Left kidney (tissue), 2 donors: ENCODE data around the gene NHLRC1. TPM values are rescaled to one million over a fixed set of nuclear protein-coding genes. Genes with fewer than 3 reads are reported as not detected.

Experiments
- DNase-seq: peaks from one replicate; pipeline ENCODE4 v3.0.0-alpha.2; 2013
- polyA plus RNA-seq: library from polyadenylated mRNA; unstranded; fragments of 120-200 nt; gene quantifications from one replicate; pipeline ENCODE4 v1.2.1, GENCODE V29; 2013; ENCODE audit not compliant: insufficient read length

Gene NHLRC1
- polyA plus RNA-seq, 1 donor: 1.9 TPM

DNA sequence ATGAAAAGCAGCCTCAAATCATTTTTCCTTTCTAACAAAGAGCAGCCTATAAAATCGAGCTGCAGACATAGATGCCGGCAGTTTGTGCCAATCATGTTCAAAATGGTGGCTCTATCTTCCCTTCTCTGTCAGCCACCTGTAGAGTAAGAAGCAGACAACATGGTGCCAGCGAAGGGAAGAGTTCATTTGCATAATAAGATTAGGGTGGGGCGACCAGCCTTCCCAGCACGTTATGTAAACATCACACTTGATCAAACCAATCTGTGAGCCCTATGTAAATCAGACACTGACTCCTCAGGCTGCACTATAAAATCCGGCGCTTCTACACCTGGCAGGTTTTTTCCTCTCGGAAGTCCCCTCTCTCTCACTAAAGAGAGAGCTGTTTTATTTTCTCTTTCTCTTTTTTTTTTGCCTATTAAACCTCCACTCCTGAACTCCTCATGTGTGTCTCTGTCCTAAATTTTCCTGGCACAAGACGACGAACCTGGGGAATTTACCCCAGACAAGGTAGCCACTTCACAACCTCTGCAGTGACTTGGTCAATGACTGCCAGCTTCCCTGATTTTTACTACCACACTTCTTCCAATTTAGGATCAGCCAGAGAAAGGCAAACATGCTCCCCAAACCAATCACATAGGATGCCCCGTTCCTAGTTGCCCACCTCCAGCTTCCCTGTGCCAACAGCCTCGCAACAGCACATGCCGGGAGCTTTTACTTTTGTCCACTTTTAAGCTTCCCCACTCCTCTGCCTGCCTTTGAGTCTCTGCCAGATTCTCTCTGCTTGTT lies 19.5 kb upstream of the NHLRC1 start:
- no peak for DNase-seq

DNA sequence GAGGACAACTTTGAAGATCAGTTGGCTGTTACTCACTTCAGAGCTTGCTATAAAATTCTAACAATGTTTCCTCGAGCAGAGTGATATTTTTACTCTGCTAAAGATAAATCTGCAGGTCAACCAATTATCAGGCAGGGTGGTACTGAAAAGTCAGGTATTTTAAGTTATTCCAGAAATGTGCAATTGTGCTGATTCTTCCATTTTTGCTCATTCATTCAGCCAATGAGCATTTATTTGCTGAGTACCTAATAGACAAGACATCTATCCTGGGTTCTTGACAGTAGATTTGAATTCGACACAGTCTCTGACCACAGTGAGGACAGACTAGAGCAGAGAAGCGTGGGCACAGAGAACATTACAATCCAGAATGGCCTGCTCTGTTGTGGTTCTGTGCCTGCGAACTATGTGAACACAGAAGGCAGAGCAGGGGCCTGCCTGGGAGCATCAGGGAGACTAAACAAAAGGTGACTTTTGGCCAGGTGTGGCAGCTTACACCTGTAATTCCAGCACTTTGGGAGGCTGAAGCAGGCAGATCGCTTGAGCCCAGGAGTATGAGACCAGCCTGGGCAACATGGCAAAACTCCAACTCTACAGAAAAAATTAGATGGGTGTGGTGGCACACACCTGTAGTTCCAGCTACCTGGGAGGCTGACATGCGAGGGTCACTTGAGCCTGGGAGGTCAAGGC lies 17.6 kb upstream of the NHLRC1 start:
- DNase-seq: no peak

DNA sequence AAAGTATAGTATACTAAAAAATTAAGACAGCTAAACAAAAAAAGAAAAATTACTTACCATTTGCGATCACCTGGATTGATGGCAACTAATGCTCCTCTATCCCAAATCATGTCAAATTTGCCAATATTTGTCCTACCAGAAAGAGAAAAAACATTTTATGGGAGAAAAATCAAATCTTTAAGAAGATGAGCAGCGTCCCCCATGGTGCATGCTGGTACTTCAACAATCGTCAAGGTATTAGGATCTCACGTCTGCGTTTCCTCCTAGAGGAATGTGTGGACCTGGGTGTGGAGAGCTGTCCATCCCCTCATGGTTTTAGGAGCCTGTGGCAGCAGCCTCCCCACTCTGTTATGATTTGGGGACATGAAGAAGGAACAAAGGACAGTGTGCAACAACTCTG lies 16.4 kb upstream of the NHLRC1 start:
- no peak for DNase-seq

DNA sequence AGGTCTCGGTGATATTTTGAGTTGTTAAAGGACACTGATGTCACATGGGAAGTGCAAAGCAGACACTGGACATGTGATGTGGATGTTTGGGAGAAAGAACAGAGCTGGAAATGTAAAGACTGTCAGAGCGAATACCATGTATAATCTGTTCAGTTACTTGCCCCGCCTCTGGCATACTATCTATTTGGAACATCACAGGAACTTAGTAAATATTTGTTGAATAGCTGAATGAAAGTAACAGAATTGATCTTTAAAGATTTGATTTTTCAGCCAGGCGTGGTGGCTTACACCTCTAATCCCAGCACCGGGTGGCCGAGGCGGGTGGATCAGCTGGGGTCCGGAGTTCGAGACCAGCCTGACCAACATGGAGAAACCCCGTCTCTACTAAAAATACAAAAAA lies 13.8 kb upstream of the NHLRC1 start:
- DNase-seq: no peak

DNA sequence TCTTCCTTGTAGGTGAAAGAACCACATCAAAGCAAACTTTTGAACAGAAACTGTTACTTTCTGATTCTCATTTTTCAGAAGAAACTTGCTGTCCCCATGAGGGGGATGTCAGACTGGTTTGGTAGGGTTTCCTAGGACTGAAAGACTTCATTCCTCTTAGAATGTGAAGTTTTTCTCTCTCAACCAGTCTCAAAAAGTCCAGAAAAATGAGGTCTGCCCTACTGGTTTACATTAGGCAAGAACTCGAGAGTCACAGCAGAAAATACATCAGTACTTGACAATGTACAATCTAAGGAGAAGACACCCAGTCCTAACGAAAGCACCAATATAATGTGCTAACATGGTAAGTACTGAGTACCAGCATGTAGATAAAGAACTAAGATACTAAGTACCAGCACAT lies 12.7 kb upstream of the NHLRC1 start:
- DNase-seq: no peak

- no peak for DNase-seq
Measured at GRCh38 chr6:18132346-18132745, 9.9 kb upstream of the NHLRC1 start.

- DNase-seq: no peak
Measured at GRCh38 chr6:18126121-18126520, 3.6 kb upstream of the NHLRC1 start.

DNA sequence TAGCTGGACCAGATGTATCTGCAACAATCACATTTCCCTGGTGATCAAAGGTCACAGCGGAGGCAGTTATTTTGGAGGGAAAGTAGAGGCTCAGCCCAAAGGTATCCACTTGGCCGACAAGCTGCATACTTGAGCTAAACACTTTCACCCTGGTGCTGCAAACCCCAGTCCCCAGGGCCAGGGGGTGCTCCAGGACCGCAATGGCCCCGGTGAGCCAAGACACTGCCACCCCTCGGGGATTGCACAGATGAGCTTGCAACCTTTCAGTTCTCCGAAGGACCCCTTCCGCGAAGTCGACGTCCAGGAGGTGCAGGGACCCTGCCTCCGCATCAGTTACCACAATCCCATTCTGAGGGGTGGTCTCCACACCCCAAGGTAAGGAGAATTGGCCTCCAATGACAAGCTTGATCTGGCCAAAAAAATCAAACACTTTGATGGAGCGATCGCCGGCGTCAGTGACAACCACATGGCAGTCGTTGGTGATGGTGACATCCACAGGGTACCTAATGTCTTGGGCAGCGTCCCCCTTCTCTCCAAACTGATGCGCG lies 823 bp downstream of the NHLRC1 start:
- DNase-seq: no peak

GRCh38 chr6:18119236-18119635 lies 3.2 kb downstream of the NHLRC1 start:
- no peak for DNase-seq

- DNase-seq: no peak
Measured at GRCh38 chr6:18118330-18118729, 4.1 kb downstream of the NHLRC1 start.

GRCh38 chr6:18117136-18117535 lies 5.3 kb downstream of the NHLRC1 start:
- no peak for DNase-seq

DNA sequence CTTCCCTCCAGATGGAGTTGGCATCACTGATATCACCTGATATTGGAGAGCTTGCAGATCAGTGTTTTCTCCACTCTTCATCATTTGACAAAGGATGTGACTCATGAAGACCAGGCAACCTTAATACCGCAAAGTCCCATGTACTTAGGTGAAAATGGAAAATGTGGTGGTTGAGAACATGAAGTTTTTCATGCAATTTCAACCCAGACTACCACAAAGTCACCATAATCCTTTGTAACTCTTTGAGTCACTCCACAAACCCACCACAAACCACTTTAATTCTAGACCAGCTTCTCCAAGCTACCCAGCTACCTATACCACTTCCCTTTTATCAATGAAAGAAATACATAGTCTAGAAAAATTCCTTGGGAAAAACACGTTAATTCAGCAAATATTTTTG lies 7.1 kb downstream of the NHLRC1 start:
- DNase-seq: no peak

DNA sequence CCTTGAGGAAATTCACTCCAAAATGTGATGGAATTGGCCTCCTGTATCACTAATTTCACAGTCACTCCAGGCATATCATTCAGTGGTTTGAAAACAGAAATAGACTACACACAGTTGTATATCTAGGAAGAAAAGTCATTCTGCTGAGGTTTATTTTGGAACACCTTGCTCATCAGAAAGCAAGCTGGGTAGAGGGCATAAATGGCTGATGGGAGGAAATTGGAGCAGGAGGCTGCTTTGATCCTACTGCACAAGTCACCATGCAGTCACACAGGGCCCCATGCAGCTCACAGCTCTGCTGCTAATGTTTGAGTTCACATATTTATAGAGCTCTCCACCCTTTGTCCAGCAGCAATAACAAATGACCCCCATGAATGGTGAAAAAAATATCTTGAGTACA lies 12.3 kb downstream of the NHLRC1 start:
- DNase-seq: no peak

DNA sequence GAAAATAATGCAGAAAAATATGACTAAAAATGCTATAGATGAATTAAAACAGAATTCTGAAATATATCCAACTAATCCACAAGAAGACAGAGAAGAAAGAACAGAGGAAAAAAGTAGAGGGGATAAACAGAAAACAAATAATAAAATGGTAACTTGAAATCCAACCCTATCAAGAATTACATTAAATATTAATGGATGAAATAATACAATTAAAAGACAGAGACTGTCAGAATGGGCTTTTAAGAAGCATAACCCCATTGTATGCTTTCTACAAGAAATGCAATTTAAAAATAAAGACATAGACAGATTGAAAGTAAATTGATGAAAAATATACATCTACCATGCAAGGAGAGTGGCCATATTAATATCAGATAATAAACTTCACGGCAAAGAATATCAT lies 15.4 kb downstream of the NHLRC1 start:
- DNase-seq: no peak

- DNase-seq: no peak
Measured at GRCh38 chr6:18102783-18103509, 19.5 kb downstream of the NHLRC1 start.

DNA sequence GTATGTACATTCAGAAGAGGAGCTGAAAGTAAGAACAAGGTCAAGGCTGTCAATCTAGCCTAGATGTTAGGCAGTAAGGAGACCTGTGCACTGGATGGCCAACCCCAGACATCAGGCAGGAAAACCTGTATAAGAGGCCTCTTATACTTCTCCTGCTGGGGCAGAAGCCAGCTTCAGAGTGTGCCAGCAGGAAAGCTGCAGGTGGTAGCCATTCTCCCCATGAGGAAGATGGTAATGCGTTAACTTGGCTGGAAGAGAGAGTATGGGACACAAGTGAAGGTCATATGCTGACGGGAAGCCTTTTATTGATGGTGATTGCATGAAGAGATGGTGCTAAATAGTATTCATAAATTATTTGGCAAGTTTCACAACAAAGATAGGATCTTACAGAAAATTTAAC lies 20.6 kb downstream of the NHLRC1 start:
- no peak for DNase-seq

DNA sequence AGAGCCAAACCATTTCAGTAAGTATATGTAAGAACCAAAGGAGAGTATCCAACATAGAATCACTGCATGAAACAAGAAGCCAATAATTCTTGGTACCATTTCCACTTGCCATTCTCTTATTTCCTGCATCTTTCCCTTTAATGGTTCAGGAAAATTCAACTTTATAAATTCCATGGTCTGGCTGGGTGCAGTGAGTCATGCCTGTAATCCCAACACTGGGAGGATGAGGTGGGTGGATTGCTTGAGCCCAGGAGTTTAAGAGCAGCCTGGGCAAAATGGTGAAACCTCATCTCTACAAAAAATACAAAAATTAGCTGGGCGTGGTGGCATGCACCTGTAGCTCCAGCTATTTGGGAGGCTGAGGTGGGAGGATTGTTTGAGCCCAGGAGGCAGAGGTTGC lies 21.2 kb downstream of the NHLRC1 start:
- no peak for DNase-seq

GRCh38 chr6:18100296-18100695 lies 22.2 kb downstream of the NHLRC1 start:
- no peak for DNase-seq

GRCh38 chr6:18099511-18099910 lies 23.0 kb downstream of the NHLRC1 start:
- DNase-seq: no peak

- no peak for DNase-seq
Measured at GRCh38 chr6:18096423-18096822, 26.1 kb downstream of the NHLRC1 start.

DNA sequence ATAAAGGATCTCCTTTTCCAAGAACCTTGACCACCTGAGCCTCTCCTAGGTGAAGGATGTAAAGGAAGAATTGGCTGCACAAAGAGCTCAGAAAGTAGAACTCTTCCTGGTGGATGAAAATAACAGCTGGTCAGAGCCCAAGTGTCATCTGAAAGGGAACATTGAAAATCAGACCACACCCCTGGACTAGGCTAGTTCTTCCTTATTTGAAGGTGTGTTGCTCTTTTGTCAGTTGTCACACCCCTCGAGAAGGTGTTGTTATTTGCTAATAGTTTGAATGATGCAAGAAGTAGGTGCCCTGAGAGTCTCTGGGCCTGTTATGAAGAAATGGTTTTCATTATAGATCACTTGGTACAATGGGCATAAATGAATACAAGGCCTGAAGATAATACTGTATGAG lies 31.1 kb downstream of the NHLRC1 start:
- no peak for DNase-seq

GRCh38 chr6:18090349-18090786 lies 32.1 kb downstream of the NHLRC1 start:
- DNase-seq: no peak
